ENCODE results near the gene TTI1.

GRCh38 chr20:37935435-37935834 lies 97.8 kb downstream of the TTI1 start:
- TF ChIP-seq ZNF792 (CRISPR knock-in tag; IDR thresholded peaks at IDR 0.05) (no peak), ZNF280D (CRISPR knock-in tag; IDR thresholded peaks at IDR 0.05) (no peak), CENPT (CRISPR knock-in tag; IDR thresholded peaks at IDR 0.05; ENCODE audit: low read depth) (no peak)

Measured in HepG2 (cell line).